GM12864 (cell line): ENCODE results near the gene MT1A.

Experiments used
- DNase-seq: peaks from one replicate; pipeline ENCODE4 v3.0.0-alpha.2; 2011; ENCODE audit warnings: low read depth
- H3K4me3 ChIP-seq: 2 replicates; pipeline ENCODE4 v1.5.1; 2011; ENCODE audit warnings: mild to moderate bottlenecking, low read depth, low read length, control low read depth
- CTCF ChIP-seq: IDR thresholded peaks from 2 replicates; pipeline ENCODE4 v1.5.1; 2011; ENCODE audit warnings: low read depth, mild to moderate bottlenecking, moderate library complexity, low read length, control low read depth, inconsistent platforms; ENCODE audit errors: missing control alignments

Gene MT1A

GRCh38 chr16:56631832-56632155, 6.7 kb upstream of the MT1A start:
- no peak overlapping the region for H3K4me3 ChIP-seq
- DNase-seq: no peak
- no peak for TF ChIP-seq CTCF

- TF ChIP-seq CTCF: no peak
- H3K4me3 ChIP-seq: no peak within 1 kb of the TSS
- DNase-seq: no peak
These were observed 6.2 kb upstream of the MT1A start, which contains the start of gene MT1M for GRCh38 chr16:56632156-56632847. Gene MT1M, plus strand, starts transcription at chr16:56632659. Its CDS starts 73 bp downstream, at chr16:56632732.

DNA sequence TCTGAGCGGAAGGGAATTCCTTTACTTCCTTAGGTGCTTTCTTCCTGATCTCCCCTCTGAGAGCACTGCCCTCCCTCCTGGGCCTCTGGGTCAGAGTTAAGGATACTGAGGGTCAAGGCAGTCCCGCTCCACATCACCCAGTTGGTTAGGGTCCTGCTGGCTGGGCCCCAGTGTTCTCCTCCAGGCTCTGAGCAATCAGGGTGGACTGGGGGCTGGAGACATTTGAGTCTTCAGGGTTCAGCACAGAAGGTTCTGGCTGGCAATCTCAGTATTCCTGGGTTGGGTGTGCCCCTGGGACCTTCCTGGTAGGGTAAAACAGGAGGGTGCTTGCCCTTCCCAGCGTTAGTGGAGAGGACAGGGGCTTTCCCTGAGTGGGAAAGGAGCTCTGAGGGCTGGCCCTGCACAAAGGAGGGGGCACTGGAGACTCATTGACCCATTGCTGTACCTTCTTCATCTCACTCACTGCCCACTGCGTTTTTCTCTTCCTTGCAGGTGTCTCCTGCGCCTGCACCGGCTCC, 5.6 kb upstream of the MT1A start:
- H3K4me3 ChIP-seq: no peak overlapping the region
- DNase-seq: no peak
- no peak for TF ChIP-seq CTCF

- no peak for DNase-seq
- H3K4me3 ChIP-seq: no peak overlapping the region
- no peak for TF ChIP-seq CTCF
These were observed 4.9 kb upstream of the MT1A start for GRCh38 chr16:56633535-56633934.

DNA sequence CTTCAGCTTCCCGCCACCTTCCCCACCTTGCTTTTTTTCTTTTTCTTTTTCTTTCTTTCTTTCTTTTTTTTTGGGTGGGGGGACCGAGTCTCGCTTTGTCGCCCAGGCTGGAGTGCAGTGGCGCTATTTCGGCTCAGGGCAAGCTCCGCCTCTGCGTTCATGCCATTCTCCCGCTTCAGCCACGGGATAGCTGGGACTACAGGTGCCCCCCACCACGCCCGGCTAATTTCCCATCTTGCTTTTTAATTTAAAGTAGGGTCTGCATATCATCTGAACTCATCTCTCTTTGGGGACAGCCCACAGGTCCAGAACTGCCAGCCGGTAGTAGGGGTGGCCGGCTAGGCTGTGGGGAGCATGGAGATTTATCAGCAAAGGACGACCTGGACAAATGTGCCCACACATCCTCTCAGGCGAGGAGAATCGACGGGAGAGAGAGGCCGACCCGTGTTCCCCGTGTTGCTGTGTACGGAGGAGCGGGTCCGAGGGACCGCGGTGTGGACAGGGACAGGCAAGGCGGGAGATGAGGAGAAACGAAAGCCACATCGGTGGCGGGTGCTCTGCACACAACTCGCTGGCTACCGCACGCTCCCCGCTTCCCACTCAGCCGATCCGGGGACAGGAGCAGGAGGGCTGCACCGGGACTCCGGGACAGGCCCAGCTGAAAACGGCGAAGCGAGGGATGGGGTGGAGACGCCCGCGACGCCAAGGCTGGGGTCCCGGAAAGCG, 3.6 kb upstream of the MT1A start:
- TF ChIP-seq CTCF: no peak
- H3K4me3 ChIP-seq: no peak overlapping the region
- no peak for DNase-seq

GRCh38 chr16:56635441-56635967, 3.0 kb upstream of the MT1A start:
- TF ChIP-seq CTCF: no peak
- H3K4me3 ChIP-seq: no peak overlapping the region
- no peak for DNase-seq
